ENCODE measurements around the gene MAG.

Gene MAG

DNA sequence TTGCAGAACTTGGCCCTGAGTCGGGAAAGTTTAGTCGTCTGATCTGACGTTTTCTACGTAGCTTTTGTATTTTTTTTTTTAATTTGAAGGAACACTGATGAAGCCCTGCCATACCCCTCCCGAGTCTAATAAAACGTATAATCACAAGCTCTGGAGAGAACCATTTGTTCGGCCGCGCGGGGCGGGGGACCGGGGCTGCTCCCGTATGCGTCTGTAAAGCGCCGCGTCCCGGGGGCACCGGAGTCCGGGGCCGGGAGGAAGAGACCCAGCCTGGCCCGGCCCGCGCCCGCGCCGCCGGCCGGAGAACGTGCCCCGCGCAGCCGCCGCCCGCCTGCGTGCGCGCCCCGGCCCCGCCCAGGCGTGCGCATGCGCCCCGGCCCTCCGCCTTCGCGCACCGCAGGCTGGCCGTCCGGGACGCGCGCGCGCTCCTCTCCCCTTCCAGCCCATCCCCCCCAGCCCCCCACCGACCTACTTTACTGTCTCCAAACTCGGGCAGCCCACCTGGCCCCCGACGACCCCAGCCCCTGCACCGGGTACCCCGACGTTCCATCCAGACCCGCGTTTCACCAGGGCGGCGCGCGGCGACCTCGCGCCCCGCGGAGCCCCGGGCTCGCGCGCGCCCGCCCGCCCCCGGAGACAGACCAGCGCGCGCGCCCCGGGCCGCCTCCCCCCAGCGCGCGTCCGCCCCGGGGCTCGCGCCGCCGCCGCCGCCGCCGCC lies 24.0 kb upstream of the MAG start:
- Histone ChIP-seq H3K4me2 (peak overlapping the region; percentile 91 to 100 (median 98)), H3K27me3 (no peaks in the 10 kb centered on the region), H3K4me1 (peaks cover 70 to 76% (median 73%) of the 10 kb centered on the region in 10 experiments), H3K4me3 (peak overlapping the region; percentile 76 to 93 (median 83)), H3K9me3 (replicated peaks in 1 of 11) (no peaks in the 10 kb centered on the region), H3K27ac (peak overlapping the region; percentile 91 to 98 (median 93)), H4K20me1 (peaks cover 0 to 14% (median 0%) of the 10 kb centered on the region in 11 experiments; a peak in 8 of 22 replicates), H3K9ac (peak overlapping the region; percentile 85 to 98 (median 95)), H3K36me3 (peaks cover 18 to 35% (median 23%) of the 10 kb centered on the region in 11 experiments)
- no peak for TF ChIP-seq Cebpa-rat (IDR thresholded peaks at IDR 0.05)

DNA sequence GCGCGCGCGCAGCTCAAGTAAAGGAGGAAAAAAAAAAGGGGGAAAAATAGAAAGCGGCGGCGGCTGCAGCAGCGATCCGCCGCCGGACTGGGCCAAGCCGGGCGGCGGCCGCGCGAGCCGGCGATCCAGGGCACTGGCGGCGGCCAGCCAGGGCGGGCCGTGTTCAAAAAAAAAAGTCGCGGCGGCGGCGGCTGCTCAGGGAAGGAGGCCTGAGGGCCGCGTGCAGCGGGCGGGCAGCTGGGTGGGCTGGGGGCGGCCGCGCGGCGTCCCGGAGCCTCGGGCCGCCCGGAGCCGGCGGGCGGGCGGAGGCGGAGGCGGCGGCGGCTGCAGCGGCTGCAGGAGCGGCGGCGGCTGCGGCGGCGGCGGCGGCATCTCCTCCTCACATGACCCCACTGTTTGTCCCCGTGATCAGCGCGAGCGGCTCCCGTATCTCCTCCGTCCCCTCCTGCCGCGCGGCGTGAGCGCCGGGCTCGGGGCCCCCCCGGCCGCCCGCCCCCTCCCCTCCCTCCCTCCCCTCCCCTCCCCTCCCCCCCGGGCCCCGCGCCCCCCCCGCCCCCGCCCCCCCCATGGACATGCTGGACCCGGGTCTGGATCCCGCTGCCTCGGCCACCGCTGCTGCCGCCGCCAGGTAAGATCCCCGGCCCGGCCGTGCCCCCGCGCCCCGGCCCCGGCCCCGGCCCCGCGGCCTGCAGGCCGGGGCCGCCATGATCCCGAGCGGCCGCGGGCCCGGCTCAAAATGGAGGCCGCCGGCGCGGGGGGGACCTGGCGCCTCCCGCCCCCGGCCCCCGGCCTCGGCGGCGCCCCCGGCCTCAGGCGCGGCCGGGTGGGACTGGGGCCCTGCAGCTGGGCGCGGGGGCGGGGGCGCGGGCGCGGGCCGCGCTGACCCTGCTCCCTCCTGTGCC lies 23.2 kb upstream of the MAG start, which contains the start of gene USF2:
TSS of gene USF2 (plus strand) at position 427 of the 902 bp plus-strand sequence. CDS start at position 567, 140 bp downstream.
- H3K27ac ChIP-seq = peak within 1 kb of the TSS; percentile 91 to 98 (median 94)
- H3K4me2 ChIP-seq = peak within 1 kb of the TSS; percentile 91 to 100 (median 98)
- peaks cover 26 to 43% (median 31%) of the 10 kb centered on the region in 11 experiments for H3K36me3 ChIP-seq
- peak within 1 kb of the TSS; percentile 85 to 98 (median 95) for H3K9ac ChIP-seq
- TF ChIP-seq Cebpa-rat (IDR thresholded peaks at IDR 0.05) = no peak
- peaks cover 0 to 14% (median 0%) of the 10 kb centered on the region in 11 experiments; a peak in 8 of 22 replicates for H4K20me1 ChIP-seq
- no peaks in the 10 kb centered on the region for H3K27me3 ChIP-seq
- peak within 1 kb of the TSS; percentile 76 to 93 (median 83) for H3K4me3 ChIP-seq
- no peaks in the 10 kb centered on the region for H3K9me3 ChIP-seq (replicated peaks in 1 of 11)
- peaks cover 69 to 78% (median 72%) of the 10 kb centered on the region in 10 experiments for H3K4me1 ChIP-seq

DNA sequence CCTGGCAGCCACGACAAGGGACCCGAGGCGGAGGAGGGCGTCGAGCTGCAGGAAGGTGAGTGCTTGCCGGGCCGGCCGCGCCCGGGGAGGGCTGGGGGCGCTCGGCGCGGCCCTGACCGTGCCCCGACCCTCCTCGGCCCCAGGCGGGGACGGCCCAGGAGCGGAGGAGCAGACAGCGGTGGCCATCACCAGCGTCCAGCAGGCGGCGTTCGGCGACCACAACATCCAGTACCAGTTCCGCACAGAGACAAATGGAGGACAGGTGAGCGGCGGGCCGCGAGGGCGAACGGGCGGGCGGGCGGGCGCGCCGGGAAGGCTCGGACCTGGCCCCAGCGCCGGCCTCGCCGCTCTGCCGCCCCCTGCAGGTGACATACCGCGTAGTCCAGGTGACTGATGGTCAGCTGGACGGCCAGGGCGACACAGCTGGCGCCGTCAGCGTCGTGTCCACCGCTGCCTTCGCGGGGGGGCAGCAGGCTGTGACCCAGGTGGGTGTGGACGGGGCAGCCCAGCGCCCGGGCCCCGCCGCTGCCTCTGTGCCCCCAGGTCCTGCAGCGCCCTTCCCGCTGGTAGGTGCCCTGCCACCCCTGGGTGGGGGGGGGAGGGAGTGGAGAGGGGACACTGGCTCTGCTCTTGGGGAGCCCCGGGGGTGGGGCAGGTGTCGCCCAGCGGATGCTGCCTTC lies 22.4 kb upstream of the MAG start:
- H3K9me3 ChIP-seq (replicated peaks in 1 of 11) = no peaks in the 10 kb centered on the region
- H3K27ac ChIP-seq = peak overlapping the region; percentile 91 to 98 (median 94)
- peaks cover 62 to 75% (median 68%) of the 10 kb centered on the region in 10 experiments for H3K4me1 ChIP-seq
- peak overlapping the region; percentile 57 to 93 (median 85) for H3K4me2 ChIP-seq
- H3K9ac ChIP-seq = peak overlapping the region; percentile 85 to 98 (median 95)
- H4K20me1 ChIP-seq = peaks cover 0 to 9% (median 0%) of the 10 kb centered on the region in 11 experiments; a peak in 8 of 22 replicates
- H3K4me3 ChIP-seq = peak overlapping the region; percentile 76 to 93 (median 83)
- peaks cover 34 to 51% (median 39%) of the 10 kb centered on the region in 11 experiments for H3K36me3 ChIP-seq
- H3K27me3 ChIP-seq = no peaks in the 10 kb centered on the region
- no peak for TF ChIP-seq Cebpa-rat (IDR thresholded peaks at IDR 0.05)

DNA sequence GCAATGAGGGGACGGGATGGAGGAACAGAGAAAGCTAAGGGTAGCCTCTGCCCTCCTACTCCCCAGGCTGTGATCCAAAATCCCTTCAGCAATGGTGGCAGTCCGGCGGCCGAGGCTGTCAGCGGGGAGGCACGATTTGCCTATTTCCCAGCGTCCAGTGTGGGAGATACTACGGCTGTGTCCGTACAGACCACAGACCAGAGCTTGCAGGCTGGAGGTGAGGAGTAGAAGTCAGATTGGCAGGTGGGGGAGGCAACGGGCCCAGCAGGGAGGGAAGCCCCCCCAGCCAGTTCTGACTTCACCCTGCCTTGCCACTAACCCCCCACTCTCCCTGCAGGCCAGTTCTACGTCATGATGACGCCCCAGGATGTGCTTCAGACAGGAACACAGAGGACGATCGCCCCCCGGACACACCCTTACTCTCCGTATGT lies 21.6 kb upstream of the MAG start:
- H3K9ac ChIP-seq = peak overlapping the region; percentile 73 to 97 (median 93); a peak in 17 of 22 replicates
- H3K9me3 ChIP-seq (replicated peaks in 1 of 11) = no peaks in the 10 kb centered on the region
- no peak for TF ChIP-seq Cebpa-rat (IDR thresholded peaks at IDR 0.05)
- H3K4me2 ChIP-seq = peak overlapping the region; percentile 57 to 93 (median 85)
- H3K27ac ChIP-seq = peak overlapping the region in 4 of 11 experiments; percentile 21 to 98 (median 74); a peak in 3 of 22 replicates
- peak overlapping the region in 9 of 10 experiments; percentile 76 to 93 (median 84); a peak in 13 of 20 replicates for H3K4me3 ChIP-seq
- no peaks in the 10 kb centered on the region for H3K27me3 ChIP-seq
- peaks cover 0 to 4% (median 0%) of the 10 kb centered on the region in 11 experiments; a peak in 7 of 22 replicates for H4K20me1 ChIP-seq
- H3K4me1 ChIP-seq = peaks cover 53 to 68% (median 61%) of the 10 kb centered on the region in 10 experiments
- peaks cover 42 to 59% (median 47%) of the 10 kb centered on the region in 11 experiments for H3K36me3 ChIP-seq

DNA sequence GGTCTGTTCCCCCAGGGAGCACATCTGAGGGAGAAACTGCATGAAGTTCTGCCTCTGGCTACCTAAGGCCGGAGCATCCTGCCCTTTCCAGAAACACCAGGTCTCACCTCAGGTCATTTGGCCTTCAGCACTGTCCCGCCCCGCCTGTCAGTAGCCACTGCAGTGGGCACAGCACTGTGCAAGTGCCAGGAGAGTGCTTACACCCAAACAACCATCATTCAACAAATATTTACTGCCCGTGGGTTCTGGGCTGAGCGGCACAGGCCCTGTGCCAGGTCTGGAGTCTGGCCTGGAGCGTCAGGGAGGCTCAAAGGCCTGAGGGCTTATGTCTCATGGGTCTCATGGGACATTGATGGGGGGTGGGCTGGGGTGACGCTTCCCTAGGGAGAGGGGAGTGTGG lies 20.4 kb upstream of the MAG start:
- Histone ChIP-seq H3K4me2 (peak overlapping the region; percentile 57 to 93 (median 82)), H3K4me3 (no peak overlapping the region; a peak in 1 of 20 replicates), H3K27ac (peak overlapping the region in 9 of 11 experiments; percentile 26 to 64 (median 54); a peak in 14 of 22 replicates), H3K9ac (peak overlapping the region; percentile 10 to 58 (median 47); a peak in 19 of 22 replicates), H4K20me1 (peaks cover 0 to 5% (median 0%) of the 10 kb centered on the region in 11 experiments; a peak in 7 of 22 replicates), H3K27me3 (no peaks in the 10 kb centered on the region), H3K9me3 (replicated peaks in 1 of 11) (no peaks in the 10 kb centered on the region), H3K4me1 (peaks cover 42 to 56% (median 49%) of the 10 kb centered on the region in 10 experiments), H3K36me3 (peaks cover 53 to 65% (median 59%) of the 10 kb centered on the region in 11 experiments)
- TF ChIP-seq Cebpa-rat (IDR thresholded peaks at IDR 0.05) = no peak

DNA sequence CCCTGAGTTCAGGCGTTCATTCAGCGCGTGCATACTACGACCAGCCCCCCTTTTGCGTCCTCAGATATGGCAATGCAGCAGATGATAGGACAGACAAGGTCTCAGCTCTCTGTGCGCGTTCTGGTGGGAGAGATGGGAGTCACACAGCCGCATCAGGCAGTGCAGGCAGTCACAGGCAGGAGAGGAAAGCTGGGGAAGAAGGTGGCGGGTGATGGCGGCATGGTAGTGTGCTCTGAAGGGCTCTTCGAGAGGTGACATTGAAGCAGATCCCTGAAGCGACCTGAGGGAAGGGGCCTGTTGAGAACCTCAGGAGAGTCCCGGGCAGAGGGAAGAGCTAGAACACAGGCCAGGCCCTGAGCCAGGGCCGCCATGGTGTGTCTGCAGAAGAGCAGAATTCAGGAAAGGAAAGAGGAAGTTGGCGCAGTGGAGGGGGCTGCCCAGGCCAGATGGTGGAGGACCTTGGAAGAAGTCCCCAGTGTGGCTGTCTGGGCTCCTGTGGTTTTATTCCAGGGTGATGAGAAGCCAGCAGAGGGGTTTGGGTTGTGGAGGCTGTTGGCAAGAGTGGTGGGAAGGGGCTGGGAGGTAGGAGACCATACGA lies 19.7 kb upstream of the MAG start:
- Histone ChIP-seq H3K27ac (peak overlapping the region in 10 of 11 experiments; percentile 26 to 64 (median 54); a peak in 17 of 22 replicates), H3K4me1 (peaks cover 36 to 50% (median 43%) of the 10 kb centered on the region in 10 experiments), H3K4me2 (peak overlapping the region; percentile 57 to 93 (median 82)), H4K20me1 (peaks cover 0 to 12% (median 0%) of the 10 kb centered on the region in 11 experiments; a peak in 8 of 22 replicates), H3K9ac (peak overlapping the region; percentile 10 to 58 (median 47); a peak in 18 of 22 replicates), H3K27me3 (no peaks in the 10 kb centered on the region), H3K9me3 (replicated peaks in 1 of 11) (no peaks in the 10 kb centered on the region), H3K4me3 (peak overlapping the region in 1 of 10 experiments; percentile 48; a peak in 1 of 20 replicates), H3K36me3 (peaks cover 60 to 69% (median 65%) of the 10 kb centered on the region in 11 experiments)
- TF ChIP-seq Cebpa-rat (IDR thresholded peaks at IDR 0.05) = no peak

DNA sequence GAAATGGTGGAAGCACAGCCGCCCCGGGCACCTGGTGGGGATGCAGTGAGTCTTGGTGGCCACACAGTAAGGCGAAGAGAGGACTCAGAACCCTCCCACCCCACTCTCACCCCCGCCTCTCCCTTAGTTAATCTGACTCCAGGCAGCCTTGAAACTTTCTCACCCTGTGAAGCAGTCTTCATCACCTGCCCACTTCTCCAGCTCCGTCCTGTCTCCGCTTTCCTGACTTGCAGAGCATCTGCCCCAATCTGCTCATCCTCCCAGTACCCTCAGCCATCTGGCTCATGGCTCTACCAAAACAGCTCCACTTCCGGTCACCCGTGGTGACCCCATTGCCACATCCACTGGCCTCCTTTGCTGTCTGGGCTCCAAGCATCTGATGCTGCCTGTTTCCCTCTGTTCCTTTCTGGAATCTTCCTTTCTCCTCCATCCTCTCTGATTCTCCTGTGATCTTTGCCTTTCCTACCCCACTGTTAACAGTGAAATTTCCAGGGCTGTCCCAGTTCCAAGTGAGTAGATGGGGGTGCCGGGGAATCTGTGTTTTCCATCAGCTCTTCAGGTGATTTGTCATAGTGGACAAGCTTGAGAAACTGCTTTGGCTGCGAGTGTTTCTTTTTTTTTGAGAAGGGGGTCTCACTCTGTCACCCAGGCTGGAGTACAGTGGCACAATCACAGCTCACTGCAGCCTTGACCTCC lies 18.9 kb upstream of the MAG start:
- no peak overlapping the region for H3K4me3 ChIP-seq
- peak overlapping the region in 3 of 11 experiments; percentile 15 to 54 (median 46); a peak in 4 of 22 replicates for H3K9ac ChIP-seq
- peaks cover 0 to 21% (median 1%) of the 10 kb centered on the region in 11 experiments; a peak in 8 of 22 replicates for H4K20me1 ChIP-seq
- H3K4me2 ChIP-seq = peak overlapping the region; percentile 57 to 93 (median 82); a peak in 20 of 22 replicates
- peaks cover 69 to 78% (median 74%) of the 10 kb centered on the region in 11 experiments for H3K36me3 ChIP-seq
- no peak for TF ChIP-seq Cebpa-rat (IDR thresholded peaks at IDR 0.05)
- peak overlapping the region in 8 of 11 experiments; percentile 44 to 64 (median 55); a peak in 14 of 22 replicates for H3K27ac ChIP-seq
- no peaks in the 10 kb centered on the region for H3K27me3 ChIP-seq
- no peaks in the 10 kb centered on the region for H3K9me3 ChIP-seq (replicated peaks in 1 of 11)
- H3K4me1 ChIP-seq = peaks cover 36 to 50% (median 42%) of the 10 kb centered on the region in 10 experiments
